K562 (cell line): ENCODE results near the gene DHX36. TPM values are rescaled to one million over a fixed set of nuclear protein-coding genes. Genes with fewer than 3 reads are reported as not detected.

Source experiments
- ATAC-seq: fragments of 200-7000 bp; cut with Tn5 transposase; 3 replicates; pipeline ENCODE4 v1.9.1; 2020; ENCODE audit warnings: moderate library complexity
- BruUV-seq: library from RNA; stranded (reverse); fragments of 400-500 nt; replicated peaks from 2 replicates; lab custom pipeline; 2021; lab: Mats Ljungman, UMichigan
- CTCF ChIA-PET: fragments of 300-600 bp; formaldehyde crosslinking; extraction: SDS; loops from one replicate; lab custom pipeline; 2021; ENCODE audit warnings: low intra/inter-chr PET ratio; lab: Yijun Ruan, JAX
- POLR2A ChIA-PET: fragments of 300-600, 350-650 bp; sonication (Branson Sonifier 250); formaldehyde crosslinking; extraction: SDS; loops from one replicate; lab custom pipeline; 2021; ENCODE audit warnings: antibody characterized with exemption, inconsistent platforms; lab: Yijun Ruan, JAX
- DNase-seq, 4 experiments: peaks; one replicate each; pipeline versions ENCODE4 v3.0.0 to v3.0.0-alpha.2; 2011 to 2018; ENCODE audit warnings: low spot score in 3 of 4, mixed read lengths in 3 of 4; ENCODE audit errors: extremely low read depth in 1 of 4
- FAIRE-seq: peaks from 2 replicates; lab custom pipeline; 2011; peaks lifted over from hg19 to GRCh38; lab: Jason Lieb, UNC
- H2AFZ ChIP-seq: 2 replicates; pipeline ENCODE4 v1.6.0; 2011; ENCODE audit warnings: low read depth, low read length, control low read depth, inconsistent platforms
- H3K27ac ChIP-seq: fragments of 200-600 bp; 3 replicates; pipeline ENCODE4 v1.8.0; 2011; ENCODE audit warnings: low read depth, mild to moderate bottlenecking, control low read depth, inconsistent platforms, low read length, moderate library complexity, mixed read lengths; ENCODE audit errors: extremely low read depth
- H3K27me3 ChIP-seq, 2 experiments: fragments of 300-600 bp in 1 of 2; 2 replicates in 1 of 2; 3 replicates in 1 of 2; pipeline versions ENCODE4 v1.6.0 to v1.8.0; 2011; ENCODE audit warnings: inconsistent platforms in 2 of 2, low read length in 2 of 2, mild to moderate bottlenecking in 1 of 2, mixed read lengths in 1 of 2, moderate library complexity in 1 of 2; ENCODE audit not compliant: control insufficient read depth in 2 of 2, insufficient read depth in 2 of 2
- H3K36me3 ChIP-seq: fragments of 300-600 bp; 3 replicates; pipeline ENCODE4 v1.8.0; 2011; ENCODE audit warnings: mild to moderate bottlenecking, low read length, inconsistent platforms; ENCODE audit not compliant: control insufficient read depth, insufficient read depth
- H3K4me1 ChIP-seq, 2 experiments: fragments of 200-600 bp in 1 of 2; replicated peaks in 1 of 2; 2 replicates in 1 of 2; 3 replicates in 1 of 2; pipeline versions ENCODE4 v1.5.1 to v1.8.0; 2011; ENCODE audit warnings: inconsistent platforms in 2 of 2, low read length in 2 of 2, mild to moderate bottlenecking in 1 of 2, mixed read lengths in 1 of 2, moderate library complexity in 1 of 2; ENCODE audit not compliant: control insufficient read depth in 2 of 2, insufficient read depth in 2 of 2
- H3K4me2 ChIP-seq: 2 replicates; pipeline ENCODE4 v1.6.1; 2011; ENCODE audit warnings: low read length, control low read depth, inconsistent platforms, mixed read lengths; ENCODE audit not compliant: insufficient read depth
- H3K4me3 ChIP-seq: fragments of 200-600 bp; sonication (generic), shearing (Covaris generic); 2 replicates; pipeline ENCODE4 v1.5.1; 2016; ENCODE audit warnings: control low read depth, inconsistent platforms
- H3K79me2 ChIP-seq: fragments of 200-600 bp; 3 replicates; pipeline ENCODE4 v1.8.0; 2011; ENCODE audit warnings: low read length, inconsistent platforms; ENCODE audit not compliant: control insufficient read depth, insufficient read depth
- H3K9ac ChIP-seq, 2 experiments: 2 replicates each; pipeline versions ENCODE4 v1.6.0 to v1.6.1; 2011; ENCODE audit warnings: low read depth in 2 of 2, low read length in 2 of 2, control low read depth in 1 of 2, inconsistent platforms in 1 of 2, mild to moderate bottlenecking in 1 of 2, mixed read lengths in 1 of 2; ENCODE audit not compliant: insufficient read depth in 1 of 2
- H3K9me1 ChIP-seq: one replicate; pipeline ENCODE4 v1.6.0; 2011; ENCODE audit warnings: inconsistent platforms, mild to moderate bottlenecking, low read length, moderate library complexity; ENCODE audit not compliant: control insufficient read depth, insufficient read depth
- H3K9me3 ChIP-seq: replicated peaks from 2 replicates; pipeline ENCODE4 v1.5.1; 2011; ENCODE audit warnings: low read depth, low read length, inconsistent platforms; ENCODE audit not compliant: control insufficient read depth, insufficient read depth
- H4K20me1 ChIP-seq: replicated peaks from 2 replicates; pipeline ENCODE4 v1.6.1; 2011; ENCODE audit warnings: low read length, inconsistent platforms, mixed read lengths; ENCODE audit not compliant: control insufficient read depth, insufficient read depth
- CBFA2T2 ChIP-seq: fragments of 450-650 bp; conservative IDR thresholded peaks from 2 replicates; pipeline ENCODE4 v1.6.1; 2017; ENCODE audit warnings: mild to moderate bottlenecking
- CREB3L1 ChIP-seq: fragments of 450-650 bp; IDR thresholded peaks from 2 replicates; pipeline ENCODE4 v1.6.1; 2014; ENCODE audit warnings: low read depth, mild to moderate bottlenecking, moderate library complexity, borderline replicate concordance
- GABPB1 ChIP-seq: sonication (generic); formaldehyde crosslinking; IDR thresholded peaks from 2 replicates; pipeline ENCODE4 v1.8.0; 2022; ENCODE audit warnings: mild to moderate bottlenecking, missing genetic modification reagents
- KDM1A ChIP-seq, 2 experiments: fragments of 450-650 bp; IDR thresholded peaks; 2 replicates each; pipeline ENCODE4 v1.6.1; 2016; ENCODE audit warnings: mild to moderate bottlenecking in 2 of 2
- MIER1 ChIP-seq: fragments of 450-650 bp; IDR thresholded peaks from 2 replicates; pipeline ENCODE4 v1.6.1; 2016; ENCODE audit warnings: antibody characterized with exemption, mild to moderate bottlenecking, low read depth
- NFIC ChIP-seq: fragments of 450-650 bp; IDR thresholded peaks from 2 replicates; pipeline ENCODE4 v1.6.1; 2017; ENCODE audit warnings: mild to moderate bottlenecking, inconsistent platforms
- NFIX ChIP-seq: fragments of 250-450 bp; sonication (Bioruptor Pico); IDR thresholded peaks from 2 replicates; pipeline ENCODE4 v1.4.0; 2020; ENCODE audit warnings: low read depth, mild to moderate bottlenecking, moderate library complexity
- PKNOX1 ChIP-seq: fragments of 450-650 bp; IDR thresholded peaks from 2 replicates; pipeline ENCODE4 v1.6.1; 2016
- RBM25 ChIP-seq: fragments of 200-400 bp; formaldehyde crosslinking; IDR thresholded peaks from 2 replicates; pipeline ENCODE4 v1.6.1; 2018; ENCODE audit warnings: low read length, low read depth, moderate library complexity; ENCODE audit not compliant: severe bottlenecking
- TARDBP ChIP-seq: fragments of 450-650 bp; IDR thresholded peaks from 2 replicates; pipeline ENCODE4 v1.6.1; 2016
- ZNF165 ChIP-seq: fragments of 250-450 bp; sonication (Bioruptor Pico); IDR thresholded peaks from 2 replicates; pipeline ENCODE4 v1.4.0; 2020; ENCODE audit warnings: borderline replicate concordance
- ZNF41 ChIP-seq: fragments of 250-450 bp; sonication (Bioruptor Pico); conservative IDR thresholded peaks from 2 replicates; pipeline ENCODE4 v1.4.0; 2020; ENCODE audit warnings: mild to moderate bottlenecking
- ZNF695 ChIP-seq: fragments of 450-650 bp; formaldehyde crosslinking; IDR thresholded peaks from 2 replicates; pipeline ENCODE4 v1.4.0; 2020; ENCODE audit warnings: mild to moderate bottlenecking, moderate library complexity
- ZNF696 ChIP-seq: fragments of 250-450 bp; sonication (Bioruptor Pico); conservative IDR thresholded peaks from 2 replicates; pipeline ENCODE4 v1.4.0; 2020; ENCODE audit warnings: mild to moderate bottlenecking, moderate library complexity
- ZNF76 ChIP-seq: fragments of 250-450 bp; sonication (Bioruptor Pico); IDR thresholded peaks from 2 replicates; pipeline ENCODE4 v1.4.0; 2020; ENCODE audit warnings: mild to moderate bottlenecking, moderate library complexity, borderline replicate concordance
- WGBS: fragments of 100-300 bp; shearing (Covaris generic); methylation state at CpG from one replicate; pipeline ENCODE4 v1.1.6; 2016; ENCODE audit warnings: low coverage, mixed read lengths; ENCODE audit not compliant: insufficient coverage; ENCODE audit errors: missing lambda C conversion rate; 5-methylcytosine and 5-hydroxymethylcytosine counted together
- in situ Hi-C: fragments of 300-500 bp; cut with MboI; formaldehyde crosslinking; loops from 4 replicates; pipeline ENCODE4 v1.15.0; 2018; ENCODE audit warnings: inconsistent platforms, mixed read lengths
- intact Hi-C: fragments of 100-400 bp; cut with micrococcal nuclease; formaldehyde crosslinking; loops from 2 replicates; pipeline ENCODE4 v1.14.2; 2022
- polyA plus RNA-seq, 8 experiments: library from polyadenylated mRNA; depleted of rRNA in 4 of 8; stranded (reverse) in 5 of 8; unstranded in 3 of 8; fragments of >200 nt; fragmentation: Nextera tagmentation in 2 of 8; fragmentation: Illumina TruSeq in 1 of 8; extraction: Ambion mirVana in 2 of 8; extraction: Trizol in 1 of 8; gene quantifications; 2 replicates each; pipeline versions ENCODE4 v1.2.1 to v1.2.3, GENCODE V29; 2011 to 2014; ENCODE audit warnings: inconsistent platforms in 1 of 8, missing spikeins in 1 of 8
- total RNA-seq, 7 experiments: library from RNA; depleted of rRNA in 6 of 7; stranded (reverse); fragments of >200 nt in 6 of 7; fragmentation: Illumina TruSeq in 2 of 7; extraction: Trizol in 2 of 7; gene quantifications; 2 replicates each; pipeline versions ENCODE4 v1.2.1 to v1.2.3, GENCODE V29; 2011 to 2021; ENCODE audit warnings: low replicate concordance in 1 of 7
- TF ChIP-seq, protein P1 (sequence below): sonication (generic); formaldehyde crosslinking; IDR thresholded peaks from 2 replicates; pipeline ENCODE4 v1.8.1; 2023; ENCODE audit warnings: mild to moderate bottlenecking, missing genetic modification reagents
- TF ChIP-seq, protein P2 (sequence below): fragments of 450-650 bp; formaldehyde crosslinking; conservative IDR thresholded peaks from 2 replicates; pipeline ENCODE4 v1.4.0; 2022; ENCODE audit warnings: mild to moderate bottlenecking, missing genetic modification characterization

Gene DHX36
- total and polyA plus RNA-seq, 9 of the 15 experiments (the other 6 are each of a cell fraction or from before 2014, with no cell fraction given) = 44.3 to 98.7 (median 57.0) TPM

DNA sequence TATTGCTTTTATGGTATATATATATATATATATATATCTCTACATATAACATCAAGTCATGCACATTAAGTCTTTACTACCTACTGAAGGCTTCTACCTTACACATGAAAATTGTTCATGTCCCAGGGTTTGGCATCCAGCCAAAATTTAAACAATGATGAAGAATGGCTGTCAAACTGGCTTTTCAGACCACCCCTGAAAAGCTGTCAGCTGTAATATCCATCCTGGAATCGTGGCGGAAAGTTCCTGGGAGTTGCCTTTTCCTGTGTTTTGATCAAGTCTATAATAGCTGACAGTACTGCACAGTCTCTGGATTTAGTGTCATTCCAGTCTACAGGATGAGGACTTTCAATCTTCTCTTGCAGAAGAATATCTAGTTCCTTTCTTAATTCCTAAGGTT is 48.3 kb downstream of the DHX36 start:
- Histone ChIP-seq H3K9ac (no peak overlapping the region), H3K4me3 (no peak overlapping the region), H3K4me1 (no peaks in the 10 kb centered on the region), H3K27me3 (no peaks in the 10 kb centered on the region), H3K79me2 (no peaks in the 10 kb centered on the region), H3K27ac (no peak overlapping the region), H3K4me2 (no peak overlapping the region), H4K20me1 (no peaks in the 10 kb centered on the region), H3K9me3 (no peaks in the 10 kb centered on the region), H3K36me3 (peaks cover 94% of the 10 kb centered on the region), H3K9me1 (no peaks in the 10 kb centered on the region), H2AFZ (no peak overlapping the region)
- ATAC-seq (no peak), DNase-seq (peak in 1 of 4 experiments; percentile 6), FAIRE-seq (no peak)
- TF ChIP-seq PKNOX1 = no peak
- no peak for TF ChIP-seq ZNF696
- TF ChIP-seq NFIX (CRISPR knock-in tag) = peak; percentile 88
- no peak for TF ChIP-seq ZNF76
- peak; percentile 95 for TF ChIP-seq NFIC
- no peak for TF ChIP-seq CBFA2T2
- no peak for TF ChIP-seq KDM1A (IDR thresholded peaks at IDR 0.05)
- TF ChIP-seq, protein P1, sequence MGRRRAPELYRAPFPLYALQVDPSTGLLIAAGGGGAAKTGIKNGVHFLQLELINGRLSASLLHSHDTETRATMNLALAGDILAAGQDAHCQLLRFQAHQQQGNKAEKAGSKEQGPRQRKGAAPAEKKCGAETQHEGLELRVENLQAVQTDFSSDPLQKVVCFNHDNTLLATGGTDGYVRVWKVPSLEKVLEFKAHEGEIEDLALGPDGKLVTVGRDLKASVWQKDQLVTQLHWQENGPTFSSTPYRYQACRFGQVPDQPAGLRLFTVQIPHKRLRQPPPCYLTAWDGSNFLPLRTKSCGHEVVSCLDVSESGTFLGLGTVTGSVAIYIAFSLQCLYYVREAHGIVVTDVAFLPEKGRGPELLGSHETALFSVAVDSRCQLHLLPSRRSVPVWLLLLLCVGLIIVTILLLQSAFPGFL (CRISPR knock-in tag) = no peak
- TF ChIP-seq RBM25 = no peak
- TF ChIP-seq GABPB1 = no peak
- no peak for TF ChIP-seq CREB3L1
- no peak for TF ChIP-seq ZNF165
- TF ChIP-seq, protein P2, sequence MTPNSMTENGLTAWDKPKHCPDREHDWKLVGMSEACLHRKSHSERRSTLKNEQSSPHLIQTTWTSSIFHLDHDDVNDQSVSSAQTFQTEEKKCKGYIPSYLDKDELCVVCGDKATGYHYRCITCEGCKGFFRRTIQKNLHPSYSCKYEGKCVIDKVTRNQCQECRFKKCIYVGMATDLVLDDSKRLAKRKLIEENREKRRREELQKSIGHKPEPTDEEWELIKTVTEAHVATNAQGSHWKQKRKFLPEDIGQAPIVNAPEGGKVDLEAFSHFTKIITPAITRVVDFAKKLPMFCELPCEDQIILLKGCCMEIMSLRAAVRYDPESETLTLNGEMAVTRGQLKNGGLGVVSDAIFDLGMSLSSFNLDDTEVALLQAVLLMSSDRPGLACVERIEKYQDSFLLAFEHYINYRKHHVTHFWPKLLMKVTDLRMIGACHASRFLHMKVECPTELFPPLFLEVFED (CRISPR knock-in tag) = no peak
- TF ChIP-seq TARDBP = no peak
- TF ChIP-seq ZNF695 = no peak
- no peak for TF ChIP-seq ZNF41 (CRISPR knock-in tag)
- no peak for TF ChIP-seq MIER1
- whole genome bisulfite sequencing = 97% methylated on average over 2 of the region's 2 CpGs
- POLR2A ChIA-PET = no interaction called here
- CTCF ChIA-PET = no interaction called here
- no TSS peak for BruUV-seq
- in situ Hi-C loops (no loop called here), intact Hi-C loops (no loop called here)
